GM04504 (cell line): ENCODE results near the gene AMY2B.
"Not testable (repeated sequence)": the region's sequence is repeated elsewhere in the genome, so short reads cannot be mapped to it uniquely, and the experiment has no call there.

Experiments used
- DNase-seq: peaks from one replicate; pipeline ENCODE4 v3.0.0-alpha.2; 2012; ENCODE audit warnings: low read depth

The AMY2B gene

DNA sequence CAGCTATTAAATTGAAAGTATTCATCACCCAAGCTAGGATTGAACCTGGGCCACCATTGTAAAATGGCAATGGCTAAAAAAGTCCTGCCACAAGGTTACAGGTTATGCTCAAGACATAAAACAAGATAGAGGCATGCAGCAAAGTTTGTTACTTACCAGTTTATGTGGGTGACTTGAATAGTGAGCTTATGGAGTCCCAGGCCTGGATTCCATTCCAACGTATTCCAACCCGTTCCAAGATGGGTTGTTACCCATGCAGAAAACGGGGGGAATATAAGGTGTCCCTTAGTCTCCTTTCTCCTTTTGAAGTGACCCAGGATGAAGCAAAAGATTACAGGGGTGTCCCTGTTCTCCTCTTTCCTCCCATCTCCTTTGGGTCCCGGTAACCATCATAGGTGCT lies 56.0 kb downstream of the AMY2B start:
- not testable (repeated sequence) for DNase-seq
